HUES48 (cell line): Measurements from ENCODE around the gene NFE2L1.
"Not testable (repeated sequence)": the region's sequence is repeated elsewhere in the genome, so short reads cannot be mapped to it uniquely, and the experiment has no call there.

Source experiments
- H3K27ac ChIP-seq: one replicate; pipeline ENCODE4 v1.7.0; 2013; ENCODE audit warnings: low read depth, low read length, inconsistent platforms
- H3K27me3 ChIP-seq: 2 replicates; pipeline ENCODE4 v1.6.1; 2013; ENCODE audit warnings: mild to moderate bottlenecking, low read length; ENCODE audit not compliant: control insufficient read depth, insufficient read depth
- H3K36me3 ChIP-seq: 2 replicates; pipeline ENCODE4 v1.6.1; 2013; ENCODE audit warnings: low read length; ENCODE audit not compliant: control insufficient read depth, insufficient read depth
- H3K4me1 ChIP-seq: 2 replicates; pipeline ENCODE4 v1.6.1; 2013; ENCODE audit warnings: mild to moderate bottlenecking, low read length; ENCODE audit not compliant: control insufficient read depth, insufficient read depth
- H3K4me3 ChIP-seq: 2 replicates; pipeline ENCODE4 v1.5.1; 2013; ENCODE audit warnings: mild to moderate bottlenecking, low read depth, low read length
- H3K9ac ChIP-seq: 2 replicates; pipeline ENCODE4 v1.6.1; 2013; ENCODE audit warnings: mild to moderate bottlenecking, low read depth, low read length, moderate library complexity
- H3K9me3 ChIP-seq: 2 replicates; pipeline ENCODE4 v1.6.1; 2013; ENCODE audit warnings: low read length; ENCODE audit not compliant: control insufficient read depth, insufficient read depth

NFE2L1 gene

DNA sequence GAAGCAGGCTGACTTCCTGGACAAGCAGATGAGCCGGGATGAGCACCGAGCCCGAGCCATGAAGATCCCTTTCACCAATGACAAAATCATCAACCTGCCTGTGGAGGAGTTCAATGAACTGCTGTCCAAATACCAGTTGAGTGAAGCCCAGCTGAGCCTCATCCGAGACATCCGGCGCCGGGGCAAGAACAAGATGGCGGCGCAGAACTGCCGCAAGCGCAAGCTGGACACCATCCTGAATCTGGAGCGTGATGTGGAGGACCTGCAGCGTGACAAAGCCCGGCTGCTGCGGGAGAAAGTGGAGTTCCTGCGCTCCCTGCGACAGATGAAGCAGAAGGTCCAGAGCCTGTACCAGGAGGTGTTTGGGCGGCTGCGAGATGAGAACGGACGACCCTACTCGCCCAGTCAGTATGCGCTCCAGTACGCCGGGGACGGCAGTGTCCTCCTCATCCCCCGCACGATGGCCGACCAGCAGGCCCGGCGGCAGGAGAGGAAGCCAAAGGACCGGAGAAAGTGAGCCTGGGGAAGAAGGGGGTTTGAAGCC, 11.0 kb downstream of the NFE2L1 start:
- no peak overlapping the region for H3K9ac ChIP-seq
- peaks cover 74% of the 10 kb centered on the region for H3K36me3 ChIP-seq
- no peak overlapping the region for H3K4me3 ChIP-seq
- no peaks in the 10 kb centered on the region for H3K27me3 ChIP-seq
- H3K4me1 ChIP-seq: peaks cover 11% of the 10 kb centered on the region
- no peak overlapping the region for H3K27ac ChIP-seq
- H3K9me3 ChIP-seq: no peaks in the 10 kb centered on the region

DNA sequence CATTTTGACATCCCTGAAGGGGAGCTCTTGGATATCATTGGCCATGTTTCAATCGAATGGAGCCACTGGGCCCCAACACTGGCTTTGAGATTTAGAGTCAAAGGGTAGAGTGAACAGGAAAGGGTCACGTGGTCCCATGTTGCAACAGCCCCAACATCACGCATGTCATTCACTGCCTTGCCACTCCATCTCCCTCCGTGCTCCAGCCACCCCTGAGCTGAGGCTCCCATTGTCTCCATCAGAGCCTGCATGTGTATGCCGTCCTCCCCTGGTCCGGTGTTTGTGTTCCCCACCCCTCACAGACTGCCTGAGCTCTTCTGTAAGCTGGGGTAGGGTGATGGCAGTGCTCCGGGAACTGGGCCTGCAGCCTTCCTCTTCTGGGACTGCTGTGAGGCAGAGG, 12.1 kb downstream of the NFE2L1 start:
- Histone ChIP-seq H3K27me3 (no peaks in the 10 kb centered on the region), H3K9me3 (no peaks in the 10 kb centered on the region), H3K27ac (no peak overlapping the region), H3K9ac (no peak overlapping the region), H3K36me3 (peaks cover 85% of the 10 kb centered on the region), H3K4me1 (peaks cover 11% of the 10 kb centered on the region), H3K4me3 (no peak overlapping the region)

DNA sequence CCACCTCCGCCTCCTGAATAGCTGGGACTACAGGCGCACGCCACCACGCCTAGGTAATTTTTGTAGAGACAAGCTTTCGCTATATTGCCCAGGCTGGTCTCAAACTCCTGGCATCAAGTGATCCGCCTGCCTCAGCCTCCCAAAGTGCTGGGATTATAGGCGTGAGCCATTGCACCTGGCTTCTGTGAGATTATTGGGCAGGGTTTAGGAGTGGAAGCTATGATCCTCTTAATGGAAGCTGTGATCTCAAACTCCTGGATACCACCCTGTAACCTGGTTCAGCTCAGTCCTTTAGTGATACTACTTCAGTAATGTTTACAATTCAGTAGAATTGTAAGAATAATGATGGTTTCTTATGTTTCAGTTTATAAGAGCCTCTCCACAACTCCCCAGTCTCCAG, 14.1 kb downstream of the NFE2L1 start:
- no peak overlapping the region for H3K9ac ChIP-seq
- H3K27ac ChIP-seq: no peak overlapping the region
- no peaks in the 10 kb centered on the region for H3K27me3 ChIP-seq
- peaks cover 88% of the 10 kb centered on the region for H3K36me3 ChIP-seq
- no peaks in the 10 kb centered on the region for H3K9me3 ChIP-seq
- peaks cover 9% of the 10 kb centered on the region for H3K4me1 ChIP-seq
- no peak overlapping the region for H3K4me3 ChIP-seq

DNA sequence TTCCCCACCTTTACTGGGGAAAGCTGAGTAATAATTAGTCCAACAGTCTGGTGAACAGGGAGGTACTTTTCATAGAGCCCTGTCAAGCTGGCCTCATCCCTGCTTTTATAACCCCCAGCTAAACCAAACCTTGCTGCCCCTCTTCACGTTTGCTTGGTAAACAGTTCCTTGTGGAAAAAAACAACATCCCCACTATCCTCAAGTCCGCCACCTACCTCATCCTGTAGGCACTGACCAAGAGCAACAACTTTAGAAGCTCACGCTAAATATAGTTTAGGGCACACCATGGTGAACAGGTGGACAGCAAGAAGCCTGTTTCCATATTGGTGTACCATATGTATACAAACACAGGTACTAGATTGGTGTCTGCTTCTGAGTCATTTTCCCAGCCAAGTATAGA, 16.5 kb downstream of the NFE2L1 start:
- peaks cover 83% of the 10 kb centered on the region for H3K36me3 ChIP-seq

DNA sequence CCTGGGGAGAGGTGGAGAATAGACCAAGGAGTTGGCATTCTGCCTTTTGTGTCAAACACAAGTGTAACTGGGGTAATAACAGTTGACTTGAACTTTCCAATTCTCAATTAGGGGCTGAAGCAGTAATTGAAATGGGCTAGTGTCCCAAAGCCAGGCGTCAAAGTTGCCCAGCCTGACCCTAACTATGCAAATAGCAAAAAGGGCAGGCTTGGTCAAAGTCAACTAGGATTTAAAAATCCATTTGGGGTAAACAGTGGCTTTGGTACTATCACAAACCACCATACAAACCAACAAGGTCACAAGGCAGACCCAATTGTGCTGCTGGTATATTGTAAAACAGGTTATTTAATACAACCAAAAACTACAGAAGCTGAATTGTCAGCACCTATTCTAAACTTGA, 18.0 kb downstream of the NFE2L1 start:
- H3K9ac ChIP-seq: no peak overlapping the region
- peaks cover 87% of the 10 kb centered on the region for H3K36me3 ChIP-seq
- H3K4me1 ChIP-seq: peaks cover 9% of the 10 kb centered on the region
- H3K27me3 ChIP-seq: no peaks in the 10 kb centered on the region
- H3K4me3 ChIP-seq: no peak overlapping the region
- peak overlapping the region; percentile 65 for H3K27ac ChIP-seq
- H3K9me3 ChIP-seq: no peaks in the 10 kb centered on the region

More for the DNA sequence above, 16.5 kb downstream of the NFE2L1 start:
- Histone ChIP-seq H3K27ac (no peak overlapping the region), H3K4me1 (peaks cover 9% of the 10 kb centered on the region), H3K27me3 (no peaks in the 10 kb centered on the region), H3K4me3 (no peak overlapping the region), H3K9ac (no peak overlapping the region), H3K9me3 (no peaks in the 10 kb centered on the region)

DNA sequence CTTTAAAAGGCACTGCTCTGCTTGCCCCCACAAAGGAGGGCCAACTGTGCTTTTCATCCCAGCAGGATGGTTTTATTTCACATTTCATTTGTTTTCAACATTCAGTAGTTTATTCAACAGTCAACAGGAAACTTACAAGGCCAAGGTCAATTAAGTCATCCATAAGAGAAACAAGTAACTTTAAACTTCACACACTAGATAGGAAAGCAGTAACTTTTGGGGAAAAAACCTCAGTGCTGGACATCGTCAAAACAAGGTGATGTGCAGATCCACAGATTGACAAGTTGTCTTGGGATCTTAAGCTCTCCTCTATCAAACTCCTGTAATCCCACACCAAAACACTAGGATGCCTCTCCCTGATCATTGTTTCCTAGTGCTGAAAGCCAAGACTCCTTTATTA, 18.5 kb downstream of the NFE2L1 start:
- Histone ChIP-seq H3K36me3 (peaks cover 88% of the 10 kb centered on the region), H3K27ac (peak overlapping the region; percentile 4), H3K4me1 (peaks cover 9% of the 10 kb centered on the region), H3K4me3 (no peak overlapping the region), H3K9me3 (no peaks in the 10 kb centered on the region), H3K27me3 (no peaks in the 10 kb centered on the region), H3K9ac (no peak overlapping the region)

DNA sequence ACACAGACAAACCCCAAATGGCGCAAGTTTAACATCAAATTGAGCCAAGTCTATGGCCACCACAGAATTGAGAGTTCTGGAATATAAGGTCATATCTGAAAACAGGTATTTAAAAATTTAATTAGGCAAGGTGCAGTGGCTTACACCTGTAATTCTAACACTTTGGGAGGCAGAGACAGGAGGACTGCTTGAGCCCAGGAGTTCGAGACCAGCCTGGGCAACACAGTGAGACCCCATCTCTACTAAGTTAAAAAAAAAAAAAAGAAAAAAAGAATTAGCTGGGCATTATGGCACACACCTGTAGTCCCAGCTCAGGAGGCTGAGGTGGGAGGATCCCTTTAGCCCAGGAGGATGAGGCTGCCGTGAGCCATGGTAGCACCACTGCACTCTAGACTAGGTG, 19.1 kb downstream of the NFE2L1 start:
- Histone ChIP-seq H3K9ac (no peak overlapping the region), H3K9me3 (no peaks in the 10 kb centered on the region), H3K27ac (peak overlapping the region; percentile 4), H3K27me3 (no peaks in the 10 kb centered on the region), H3K4me3 (no peak overlapping the region), H3K4me1 (peaks cover 9% of the 10 kb centered on the region), H3K36me3 (peaks cover 88% of the 10 kb centered on the region)

DNA sequence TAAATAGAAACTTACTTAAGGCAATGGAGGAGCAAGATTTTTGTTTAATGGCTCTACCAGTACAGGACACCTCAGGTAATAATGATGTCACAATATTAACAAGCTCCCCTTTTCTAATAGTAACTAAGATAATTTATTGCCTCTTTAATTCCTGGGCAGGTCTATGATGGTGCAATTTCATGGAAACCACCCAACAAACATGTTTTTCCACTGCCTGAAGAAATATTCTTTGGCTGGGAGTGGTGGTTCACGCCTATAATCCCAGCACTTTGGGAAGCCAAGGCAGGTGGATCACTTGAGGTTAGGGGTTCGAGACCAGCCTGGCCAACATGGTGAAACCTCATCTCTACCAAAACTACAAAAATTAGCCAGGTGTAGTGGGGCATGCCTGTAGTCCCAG, 19.6 kb downstream of the NFE2L1 start:
- not testable (repeated sequence) for H3K9me3 ChIP-seq, H3K4me3 ChIP-seq, H3K27ac ChIP-seq, H3K4me1 ChIP-seq, H3K9ac ChIP-seq, H3K27me3 ChIP-seq
- H3K36me3 ChIP-seq: peaks cover 85% of the 10 kb centered on the region

DNA sequence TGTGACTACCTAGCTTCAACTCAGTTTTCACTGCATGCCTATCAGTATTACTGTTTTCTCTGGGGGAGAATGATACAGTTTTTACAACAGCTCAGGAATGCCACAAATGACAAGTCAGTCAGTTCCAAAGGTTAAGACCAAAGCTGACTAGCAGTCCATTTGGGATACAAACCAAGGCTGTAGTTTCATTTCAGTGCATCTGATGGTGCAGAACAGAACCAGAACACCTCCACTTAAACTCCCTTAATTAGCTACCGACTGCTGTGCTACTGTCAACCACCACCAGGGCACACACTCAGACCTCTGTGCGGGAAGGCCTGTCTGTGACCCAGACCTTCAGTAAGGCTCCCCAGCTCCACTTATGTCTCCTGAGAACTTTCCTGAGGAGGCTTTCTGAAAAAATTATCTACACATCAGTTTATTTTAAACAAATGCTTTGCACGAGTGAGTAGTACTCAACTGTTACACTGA, 20.4 kb downstream of the NFE2L1 start:
- peaks cover 9% of the 10 kb centered on the region for H3K4me1 ChIP-seq
- H3K4me3 ChIP-seq: no peak overlapping the region
- H3K9ac ChIP-seq: no peak overlapping the region
- no peak overlapping the region for H3K27ac ChIP-seq
- peaks cover 85% of the 10 kb centered on the region for H3K36me3 ChIP-seq
- H3K9me3 ChIP-seq: no peaks in the 10 kb centered on the region
- H3K27me3 ChIP-seq: no peaks in the 10 kb centered on the region

DNA sequence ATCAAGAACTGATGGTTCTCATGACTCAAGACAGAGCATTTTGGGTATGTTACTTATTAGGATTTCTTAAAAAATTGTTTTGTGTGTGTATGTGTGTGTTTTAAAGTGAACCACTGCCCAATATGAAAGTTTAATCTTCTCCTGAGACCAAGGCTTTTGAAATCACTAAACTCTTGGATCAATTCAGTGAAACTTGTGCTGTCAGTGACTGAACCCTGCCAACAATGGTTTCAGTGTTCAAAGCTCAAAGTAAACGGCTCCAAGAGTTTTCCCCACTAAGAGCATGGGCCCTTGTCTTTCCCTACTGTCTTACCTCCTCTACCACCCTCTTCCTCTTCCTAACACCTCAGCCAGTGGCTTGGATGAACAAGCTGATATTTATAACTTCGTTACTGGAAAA, 22.0 kb downstream of the NFE2L1 start:
- no peaks in the 10 kb centered on the region for H3K27me3 ChIP-seq
- H3K36me3 ChIP-seq: peaks cover 86% of the 10 kb centered on the region
- no peak overlapping the region for H3K4me3 ChIP-seq
- no peak overlapping the region for H3K9ac ChIP-seq
- H3K27ac ChIP-seq: no peak overlapping the region
- peaks cover 9% of the 10 kb centered on the region for H3K4me1 ChIP-seq
- H3K9me3 ChIP-seq: no peaks in the 10 kb centered on the region

DNA sequence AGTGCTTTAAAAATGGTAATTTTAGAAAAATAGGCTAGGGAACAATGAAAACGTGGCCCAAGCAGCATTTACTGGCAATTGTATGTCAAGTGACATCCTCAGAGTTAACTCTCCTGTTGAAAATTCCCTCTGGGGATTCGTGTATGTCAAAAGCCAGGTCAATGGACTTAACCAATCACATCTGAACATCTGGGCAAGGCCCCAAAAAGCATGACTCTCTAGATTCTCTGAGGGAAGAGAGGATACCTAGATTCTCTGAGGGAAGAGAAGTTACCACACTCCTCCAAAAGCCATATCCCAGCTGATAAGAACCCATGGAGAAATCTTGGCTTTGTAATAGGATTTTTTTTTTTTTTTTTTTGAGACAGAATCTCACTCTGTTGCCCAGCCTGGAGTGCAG, 23.5 kb downstream of the NFE2L1 start:
- H3K27me3 ChIP-seq: no peaks in the 10 kb centered on the region
- H3K9ac ChIP-seq: no peak overlapping the region
- H3K4me3 ChIP-seq: no peak overlapping the region
- H3K27ac ChIP-seq: no peak overlapping the region
- H3K36me3 ChIP-seq: peaks cover 90% of the 10 kb centered on the region
- H3K4me1 ChIP-seq: 0 out of 2 replicates have a peak, but pooled peaks cover under 1% of the 10 kb centered on the region
- no peaks in the 10 kb centered on the region for H3K9me3 ChIP-seq

DNA sequence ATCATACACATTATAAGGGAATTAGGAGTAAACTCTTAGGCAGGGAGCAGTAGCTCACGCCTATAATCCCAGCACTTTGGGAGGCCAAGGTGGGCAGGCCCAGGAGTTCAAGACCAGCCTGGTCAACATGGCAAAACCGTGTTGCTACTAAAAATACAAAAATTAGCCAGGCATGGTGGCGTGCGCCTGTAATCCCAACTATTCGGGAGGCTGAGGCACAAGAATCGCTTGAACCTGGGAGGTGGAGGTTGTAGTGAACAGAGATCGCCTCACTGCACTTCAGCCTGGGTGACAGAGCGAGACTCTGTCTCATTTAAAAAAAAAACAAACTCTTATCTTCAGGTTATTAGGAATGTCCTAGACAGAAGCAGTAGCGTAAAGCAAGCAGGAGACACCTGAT, 24.7 kb downstream of the NFE2L1 start:
- not testable (repeated sequence) for H3K4me3 ChIP-seq, H3K27me3 ChIP-seq, H3K27ac ChIP-seq, H3K9ac ChIP-seq, H3K9me3 ChIP-seq, H3K4me1 ChIP-seq
- peaks cover 84% of the 10 kb centered on the region for H3K36me3 ChIP-seq
